Gastrocnemius medialis (tissue), 4 donors: ENCODE results near the gene NOXO1. TPM values are rescaled to one million over a fixed set of nuclear protein-coding genes. Genes with fewer than 3 reads are reported as not detected.

Experiments
- ATAC-seq, 2 donors: fragments of 150-250 bp; one replicate each; pipeline ENCODE4 v1.9.1; 2016
- DNase-seq, 2 donors: peaks; one replicate each; pipeline ENCODE4 v3.0.0-alpha.2; 2019
- H3K27ac ChIP-seq, 4 donors: fragments of 200-600 bp; sonication (generic); 1 replicate in 1 of 4; 2 replicates in 3 of 4; pipeline ENCODE4 v1.5.1; 2016 to 2018; ENCODE audit warnings: mild to moderate bottlenecking in 2 of 4, moderate library complexity in 1 of 4
- H3K27me3 ChIP-seq, 3 donors: fragments of 200-600 bp; sonication (generic) in 2 of 3; 1 replicate in 1 of 3; 2 replicates in 2 of 3; pipeline versions ENCODE4 v1.5.1 to v1.6.0; 2016 to 2019; ENCODE audit warnings: mild to moderate bottlenecking in 1 of 3, moderate library complexity in 1 of 3
- H3K36me3 ChIP-seq, 2 donors: fragments of 200-600 bp; sonication (generic) in 1 of 2; one replicate each; pipeline ENCODE4 v1.5.1; 2017 to 2018
- H3K4me1 ChIP-seq, 2 donors: fragments of 200-600 bp; sonication (generic) in 1 of 2; one replicate each; pipeline ENCODE4 v1.5.1; 2016 to 2017; ENCODE audit warnings: mild to moderate bottlenecking in 2 of 2
- H3K4me3 ChIP-seq, 4 donors: fragments of 200-600 bp; sonication (generic) in 3 of 4; 1 replicate in 1 of 4; 2 replicates in 3 of 4; pipeline ENCODE4 v1.5.1; 2016 to 2019; ENCODE audit warnings: mild to moderate bottlenecking in 2 of 4
- H3K9me3 ChIP-seq, 3 donors: fragments of 200-600 bp; sonication (generic) in 2 of 3; 1 replicate in 1 of 3; 2 replicates in 2 of 3; pipeline ENCODE4 v1.5.1; 2016 to 2019
- CTCF ChIP-seq, 5 experiments: fragments of 450-650 bp in 3 of 5; fragments of 200-600 bp in 2 of 5; sonication (generic) in 2 of 5; IDR thresholded peaks in 4 of 5; conservative IDR thresholded peaks in 1 of 5; 1 replicate in 4 of 5; 2 replicates in 1 of 5; pipeline ENCODE4 v1.5.1; 2016 to 2019; ENCODE audit warnings: antibody characterized with exemption in 5 of 5, mild to moderate bottlenecking in 3 of 5, moderate library complexity in 3 of 5
- POLR2A ChIP-seq, 2 donors: fragments of 450-650 bp; IDR thresholded peaks; one replicate each; pipeline ENCODE4 v1.6.1; 2017; ENCODE audit warnings: antibody characterized with exemption in 2 of 2, mild to moderate bottlenecking in 2 of 2, moderate library complexity in 2 of 2
- in situ Hi-C, 4 donors: fragments of 200-750 bp; cut with MboI; loops; one replicate each; pipeline versions ENCODE4 v1.15.0 to v1.8.0; 2017; ENCODE audit warnings: low sequenced_read_pairs in 4 of 4
- intact Hi-C: fragments of 100-400 bp; cut with DNase I; formaldehyde crosslinking; loops from one replicate; pipeline ENCODE4 v1.15.1; 2023; ENCODE audit warnings: low total_unique reads
- total RNA-seq, 4 donors: library from RNA; depleted of rRNA; stranded (reverse); fragments of >200 nt; gene quantifications; one replicate each; pipeline versions ENCODE4 v1.1.0 to v1.2.3, GENCODE V29; 2016

NOXO1 gene
- total RNA-seq, 4 donors from 2014 or later = 0.33 to 0.46 TPM; not detected in 2

- Histone ChIP-seq H3K27ac (peak overlapping the region; percentile 86 to 94 (median 92)), H3K27me3 (no peaks in the 10 kb centered on the region), H3K4me3 (peak overlapping the region; percentile 80 to 99 (median 86)), H3K36me3 (peaks cover 0 to 34% of the 10 kb centered on the region in 2 donors), H3K4me1 (peaks cover 13 to 23% of the 10 kb centered on the region in 2 donors), H3K9me3 (no peaks in the 10 kb centered on the region)
- no peak for TF ChIP-seq POLR2A (IDR thresholded peaks at IDR 0.05)
- TF ChIP-seq CTCF (IDR thresholded peaks at IDR 0.05 in 4 of 5, conservative IDR thresholded peaks at IDR 0.05 in 1 of 5) = no peak
- intact Hi-C loops = no loop called here
- DNase-seq (no peak), ATAC-seq (no peak)
- in situ Hi-C loops = no loop called here
Observed at GRCh38 chr16:1972490-1972877, 8.8 kb downstream of the NOXO1 start.

DNA sequence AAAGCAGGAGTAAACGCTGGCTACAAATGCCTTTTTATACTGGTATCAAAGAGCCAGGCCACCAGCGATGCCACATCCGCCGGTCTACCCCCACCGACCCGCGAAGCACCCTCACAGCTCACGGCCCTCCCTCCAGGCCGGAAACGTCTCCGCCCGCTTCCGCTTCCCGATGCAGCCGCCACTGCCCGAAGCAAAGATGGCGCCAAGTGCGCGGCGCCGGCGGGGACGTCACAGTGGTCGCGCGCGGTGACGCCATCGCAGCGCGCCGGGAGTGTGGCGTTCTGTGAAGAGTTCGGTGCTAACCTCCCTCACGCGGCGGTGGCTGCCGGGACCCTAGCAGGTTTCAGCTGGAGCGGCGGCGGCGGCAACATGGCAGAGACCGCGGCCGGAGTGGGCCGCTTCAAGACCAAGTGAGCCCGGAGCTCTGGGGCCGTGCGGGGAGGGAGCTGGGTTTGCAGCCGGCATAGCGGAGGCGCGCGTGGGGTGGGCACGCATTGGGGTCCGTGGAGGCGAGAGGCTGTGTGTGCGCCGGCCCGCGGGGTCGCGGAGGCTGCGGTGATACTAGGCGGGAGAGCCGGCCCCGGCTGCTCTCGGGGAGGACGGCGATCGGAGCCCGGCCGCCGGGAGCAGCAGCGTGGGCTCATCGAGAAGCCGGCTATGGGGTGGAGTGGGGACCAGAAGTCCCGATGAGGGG, 9.3 kb downstream of the NOXO1 start, which contains the start of gene TBL3:
TBL3 (plus strand) TSS at position 258 of the 694 bp plus-strand sequence; CDS start at position 370, 112 bp downstream.
- peak; percentile 87 to 90 for DNase-seq
- in situ Hi-C loops = no loop called here

GRCh38 chr16:1968146-1968953, 12.9 kb downstream of the NOXO1 start:
- Histone ChIP-seq H3K4me3 (no peak overlapping the region), H3K27me3 (no peaks in the 10 kb centered on the region), H3K36me3 (peaks cover 0 to 2% of the 10 kb centered on the region in 2 donors), H3K27ac (no peak overlapping the region), H3K4me1 (peaks cover 24 to 39% of the 10 kb centered on the region in 2 donors), H3K9me3 (no peaks in the 10 kb centered on the region)
- intact Hi-C loops = no loop called here
- no peak for ATAC-seq
- DNase-seq = no peak
- in situ Hi-C loops = no loop called here
- no peak for TF ChIP-seq CTCF (IDR thresholded peaks at IDR 0.05 in 4 of 5, conservative IDR thresholded peaks at IDR 0.05 in 1 of 5)
- no peak for TF ChIP-seq POLR2A (IDR thresholded peaks at IDR 0.05)

More for the DNA sequence above, 9.3 kb downstream of the NOXO1 start, which contains the start of gene TBL3:
- Histone ChIP-seq H3K4me3 (peak within 1 kb of the TSS; percentile 80 to 99 (median 86)), H3K9me3 (no peaks in the 10 kb centered on the region), H3K36me3 (peaks cover 0 to 29% of the 10 kb centered on the region in 2 donors), H3K27ac (peak within 1 kb of the TSS; percentile 86 to 94 (median 92)), H3K27me3 (no peaks in the 10 kb centered on the region), H3K4me1 (peaks cover 13 to 23% of the 10 kb centered on the region in 2 donors)
- ATAC-seq = peak; percentile 95 to 96
- TF ChIP-seq CTCF (IDR thresholded peaks at IDR 0.05 in 4 of 5, conservative IDR thresholded peaks at IDR 0.05 in 1 of 5) (peak in 2 of 5 experiments; percentile 54 to 64), POLR2A (IDR thresholded peaks at IDR 0.05) (peak; percentile 92 to 96)
- intact Hi-C loops = loop anchor here (1.0 kb wide), 1 partner anchor 37 kb away; the partner anchor contains the start of gene ZNF598

DNA sequence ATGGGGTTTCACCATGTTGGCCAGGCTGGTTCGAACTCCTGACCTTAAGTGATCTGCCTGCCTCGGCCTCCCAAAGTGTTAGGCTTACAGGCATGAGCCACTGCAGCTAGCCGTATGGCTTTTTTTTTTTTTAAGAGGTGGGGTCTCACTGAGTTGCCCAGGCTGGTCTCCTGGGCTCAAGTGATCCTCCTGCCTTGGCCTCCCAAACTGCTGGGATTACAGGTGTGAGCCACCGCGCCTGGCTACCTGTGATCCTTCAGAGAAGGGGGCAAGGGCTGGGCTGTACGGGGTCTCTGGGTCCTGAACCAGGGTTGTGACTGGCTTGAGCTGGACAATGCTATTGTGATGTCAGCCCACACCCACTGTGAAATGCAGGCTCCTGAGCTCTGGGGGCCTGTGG, 14.8 kb downstream of the NOXO1 start, which contains the start of gene RNF151:
RNF151 (plus strand) TSS at position 397 of the 400 bp plus-strand sequence. CDS start 26 bp downstream, outside the sequence.
- Histone ChIP-seq H3K27me3 (no peaks in the 10 kb centered on the region), H3K36me3 (peaks cover 0 to 20% of the 10 kb centered on the region in 2 donors), H3K9me3 (no peaks in the 10 kb centered on the region), H3K4me3 (peak within 1 kb of the TSS; percentile 73 to 97 (median 76)), H3K4me1 (peaks cover 19 to 28% of the 10 kb centered on the region in 2 donors), H3K27ac (peak within 1 kb of the TSS; percentile 88 to 99 (median 92))
- DNase-seq (no peak), ATAC-seq (no peak)
- in situ Hi-C loops (no loop called here), intact Hi-C loops (no loop called here)
- TF ChIP-seq POLR2A (IDR thresholded peaks at IDR 0.05) = no peak
- TF ChIP-seq CTCF (IDR thresholded peaks at IDR 0.05 in 4 of 5, conservative IDR thresholded peaks at IDR 0.05 in 1 of 5) = no peak
